ENCODE measurements around the gene SLC9A6.

DNA sequence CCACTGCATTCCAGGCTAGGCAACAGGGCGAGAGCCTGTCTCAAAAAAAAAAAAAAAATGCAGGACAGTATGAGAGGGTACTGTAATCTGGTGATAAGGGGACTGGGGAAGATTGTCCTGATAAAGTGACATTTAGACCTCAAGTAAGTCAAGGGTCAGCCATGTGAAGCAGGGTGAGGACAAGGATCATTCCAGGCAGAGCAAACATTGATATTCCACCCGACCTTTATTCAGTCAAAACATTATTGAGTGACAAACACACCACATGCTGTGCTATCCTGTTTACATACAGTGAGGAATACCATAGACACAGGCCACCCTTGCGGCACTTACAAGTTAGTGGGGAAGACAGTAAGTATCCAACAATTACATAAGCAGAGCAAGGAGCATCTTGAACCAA, 64.4 kb downstream of the SLC9A6 start:
- no peak for TF ChIP-seq EZH2 (IDR thresholded peaks at IDR 0.05; ENCODE audit: borderline replicate concordance, low read depth, low read length, severe bottlenecking)
- TF ChIP-seq, protein P1, sequence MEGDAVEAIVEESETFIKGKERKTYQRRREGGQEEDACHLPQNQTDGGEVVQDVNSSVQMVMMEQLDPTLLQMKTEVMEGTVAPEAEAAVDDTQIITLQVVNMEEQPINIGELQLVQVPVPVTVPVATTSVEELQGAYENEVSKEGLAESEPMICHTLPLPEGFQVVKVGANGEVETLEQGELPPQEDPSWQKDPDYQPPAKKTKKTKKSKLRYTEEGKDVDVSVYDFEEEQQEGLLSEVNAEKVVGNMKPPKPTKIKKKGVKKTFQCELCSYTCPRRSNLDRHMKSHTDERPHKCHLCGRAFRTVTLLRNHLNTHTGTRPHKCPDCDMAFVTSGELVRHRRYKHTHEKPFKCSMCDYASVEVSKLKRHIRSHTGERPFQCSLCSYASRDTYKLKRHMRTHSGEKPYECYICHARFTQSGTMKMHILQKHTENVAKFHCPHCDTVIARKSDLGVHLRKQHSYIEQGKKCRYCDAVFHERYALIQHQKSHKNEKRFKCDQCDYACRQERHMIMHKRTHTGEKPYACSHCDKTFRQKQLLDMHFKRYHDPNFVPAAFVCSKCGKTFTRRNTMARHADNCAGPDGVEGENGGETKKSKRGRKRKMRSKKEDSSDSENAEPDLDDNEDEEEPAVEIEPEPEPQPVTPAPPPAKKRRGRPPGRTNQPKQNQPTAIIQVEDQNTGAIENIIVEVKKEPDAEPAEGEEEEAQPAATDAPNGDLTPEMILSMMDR (IDR thresholded peaks at IDR 0.05; ENCODE audit: borderline replicate concordance, extremely low read depth, low read length, poor library complexity, severe bottlenecking), result no peak
